Endothelial cell of umbilical vein (primary cell): ENCODE measurements around the gene TNFRSF12A. TPM values are rescaled to one million over a fixed set of nuclear protein-coding genes. Genes with fewer than 3 reads are reported as not detected.
A peak's percentile ranks its signal among the peaks of the same experiment; 100 is the strongest.

ENCODE experiments used
- Bru-seq: library from RNA; stranded (reverse); fragments of 400-500 nt; gene quantifications from one replicate; lab custom pipeline; 2021; lab: Mats Ljungman, UMichigan
- BruChase-seq, 2 experiments: library from RNA; stranded (reverse); fragments of 400-500 nt; gene quantifications; one replicate each; lab custom pipeline; 2021; lab: Mats Ljungman, UMichigan
- BruUV-seq: library from RNA; stranded (reverse); fragments of 400-500 nt; replicated peaks from 2 replicates; lab custom pipeline; 2021; lab: Mats Ljungman, UMichigan
- CTCF ChIA-PET: fragments of 300-600, 350-600 bp; sonication (Branson Sonifier 250); formaldehyde crosslinking; loops from one replicate; lab custom pipeline; 2021; ENCODE audit warnings: antibody characterized with exemption, inconsistent platforms; lab: Charles Lee
- POLR2A ChIA-PET: fragments of 300-600, 350-600 bp; sonication (Branson Sonifier 250); formaldehyde crosslinking; loops from one replicate; lab custom pipeline; 2021; ENCODE audit warnings: antibody characterized with exemption, inconsistent platforms; lab: Charles Lee
- DNase-seq: peaks from one replicate; pipeline ENCODE4 v3.0.0-alpha.2; 2011; ENCODE audit warnings: low read depth, low spot score
- FAIRE-seq: peaks from 2 replicates; lab custom pipeline; 2011; peaks lifted over from hg19 to GRCh38; lab: Jason Lieb, UNC
- H2AFZ ChIP-seq: 2 replicates; pipeline ENCODE4 v1.6.0; 2012; ENCODE audit warnings: low read depth, low read length, control low read depth, inconsistent platforms
- H3K27ac ChIP-seq: 2 replicates; pipeline ENCODE4 v1.5.1; 2011; ENCODE audit warnings: low read depth, mild to moderate bottlenecking, control low read depth, low read length, moderate library complexity; ENCODE audit not compliant: insufficient read depth
- H3K27me3 ChIP-seq, 2 experiments: 2 replicates each; pipeline versions ENCODE4 v1.6.0 to v1.6.1; 2011; ENCODE audit warnings: low read length in 2 of 2, mixed read lengths in 1 of 2; ENCODE audit not compliant: control insufficient read depth in 2 of 2, insufficient read depth in 2 of 2
- H3K36me3 ChIP-seq, 2 experiments: 2 replicates in 1 of 2; 3 replicates in 1 of 2; pipeline ENCODE4 v1.5.1; 2011; ENCODE audit warnings: low read length in 2 of 2, mild to moderate bottlenecking in 1 of 2, moderate library complexity in 1 of 2; ENCODE audit not compliant: control insufficient read depth in 2 of 2, insufficient read depth in 2 of 2; ENCODE audit errors: extremely low read depth in 1 of 2
- H3K4me1 ChIP-seq: 3 replicates; pipeline ENCODE4 v1.5.1; 2011; ENCODE audit warnings: mild to moderate bottlenecking, low read length; ENCODE audit not compliant: control insufficient read depth, insufficient read depth; ENCODE audit errors: extremely low read depth
- H3K4me2 ChIP-seq: 2 replicates; pipeline ENCODE4 v1.6.1; 2011; ENCODE audit warnings: low read length, control low read depth, mixed read lengths; ENCODE audit not compliant: insufficient read depth
- H3K4me3 ChIP-seq, 3 experiments: fragments of 200-600 bp in 1 of 3; sonication (generic), shearing (Covaris generic) in 1 of 3; replicated peaks in 1 of 3; 2 replicates each; pipeline ENCODE4 v1.5.1; 2011 to 2016; ENCODE audit warnings: control low read depth in 3 of 3, low read length in 3 of 3, mild to moderate bottlenecking in 2 of 3, inconsistent platforms in 1 of 3, low read depth in 1 of 3, moderate library complexity in 1 of 3; ENCODE audit not compliant: insufficient read depth in 1 of 3
- H3K79me2 ChIP-seq: 2 replicates; pipeline ENCODE4 v1.6.0; 2012; ENCODE audit warnings: low read length, inconsistent platforms; ENCODE audit not compliant: control insufficient read depth, insufficient read depth
- H3K9ac ChIP-seq: replicated peaks from 2 replicates; pipeline ENCODE3; 2011; ENCODE audit warnings: low read length, control low read depth; ENCODE audit not compliant: insufficient read depth; ENCODE audit errors: extremely low read depth
- H3K9me1 ChIP-seq: replicated peaks from 3 replicates; pipeline ENCODE4 v1.6.0; 2011; ENCODE audit warnings: mild to moderate bottlenecking, low read length; ENCODE audit not compliant: control insufficient read depth, insufficient read depth; ENCODE audit errors: extremely low read depth
- H3K9me3 ChIP-seq: replicated peaks from 2 replicates; pipeline ENCODE4 v1.5.1; 2012; ENCODE audit warnings: low read length, inconsistent platforms; ENCODE audit not compliant: control insufficient read depth, insufficient read depth
- H4K20me1 ChIP-seq: replicated peaks from 2 replicates; pipeline ENCODE3; 2011; ENCODE audit warnings: mild to moderate bottlenecking, low read length; ENCODE audit not compliant: control insufficient read depth, insufficient read depth; ENCODE audit errors: extremely low read depth
- EZH2 ChIP-seq: IDR thresholded peaks from 2 replicates; pipeline ENCODE4 v1.6.1; 2012; ENCODE audit warnings: borderline replicate concordance, low read depth, mild to moderate bottlenecking, moderate library complexity, low read length, inconsistent platforms; ENCODE audit not compliant: severe bottlenecking
- POLR2A ChIP-seq: IDR thresholded peaks from 2 replicates; pipeline ENCODE4 v1.6.1; 2012; ENCODE audit warnings: low read depth, mild to moderate bottlenecking, control low read depth, low read length
- POLR2AphosphoS5 ChIP-seq: IDR thresholded peaks from 2 replicates; pipeline ENCODE4 v1.6.1; 2012; ENCODE audit warnings: low read depth, mild to moderate bottlenecking, control low read depth, low read length, moderate library complexity; ENCODE audit not compliant: insufficient read depth
- dilution Hi-C: fragments of 300-500 bp; cut with MboI; formaldehyde crosslinking; loops from one replicate; pipeline ENCODE4 v1.15.0; 2019; ENCODE audit warnings: low sequenced_read_pairs; ENCODE audit not compliant: extremely low pct_ligation_motif_present
- intact Hi-C: fragments of 100-400 bp; cut with micrococcal nuclease; formaldehyde crosslinking; loops from one replicate; pipeline ENCODE4 v1.10.0; 2022
- long read RNA-seq: library from polyadenylated mRNA; stranded (forward); transcript quantifications from one replicate; pipeline ENCODE4 v2.0.0, GENCODE V29; 2021
- polyA minus RNA-seq, 3 experiments: library from RNA; depleted of rRNA, polyadenylated mRNA; stranded (reverse); fragments of >200 nt; gene quantifications; 1 replicate in 1 of 3; 2 replicates in 2 of 3; pipeline ENCODE4 v1.2.3, GENCODE V29; 2011
- polyA plus RNA-seq, 4 experiments: library from polyadenylated mRNA; depleted of rRNA in 3 of 4; stranded (reverse) in 3 of 4; unstranded in 1 of 4; fragments of >200 nt; gene quantifications; 2 replicates each; pipeline versions ENCODE4 v1.2.1 to v1.2.3, GENCODE V29; 2011 to 2012; ENCODE audit warnings: missing spikeins in 1 of 4
- total RNA-seq: library from RNA; stranded (reverse); gene quantifications from 2 replicates; pipeline ENCODE4 v1.2.3, GENCODE V29; 2021
- TF ChIP-seq, protein P1 (sequence below): IDR thresholded peaks from 2 replicates; pipeline ENCODE4 v1.6.1; 2011; ENCODE audit not compliant: insufficient read depth, insufficient read length

TNFRSF12A gene, protein sequence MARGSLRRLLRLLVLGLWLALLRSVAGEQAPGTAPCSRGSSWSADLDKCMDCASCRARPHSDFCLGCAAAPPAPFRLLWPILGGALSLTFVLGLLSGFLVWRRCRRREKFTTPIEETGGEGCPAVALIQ
- total RNA-seq (162 and 169 TPM in 2 replicates), polyA plus RNA-seq (187 and 248 TPM in 2 replicates), polyA minus RNA-seq (53.8 and 61.2 TPM in 2 replicates), Bru-seq, nascent RNA (percentile 81 among the genes with signal in this experiment), BruChase-seq, experiment 1, labeled RNA remaining after a 6-hour chase (percentile 94 among the genes with signal in this experiment), BruChase-seq, experiment 2, labeled RNA remaining after a 2-hour chase (percentile 94 among the genes with signal in this experiment)
- 119 and 157 TPM in 2 replicates for polyA plus RNA-seq (2011; cell fraction: cytosol; rRNA removed)
- polyA plus RNA-seq (2011; cell fraction: nucleus; rRNA removed), result 103 and 106 TPM in 2 replicates
- 91.5 and 114 TPM in 2 replicates for polyA plus RNA-seq (2012)
- polyA minus RNA-seq (2011; cell fraction: cytosol; rRNA and poly(A)+ RNA removed), result 98.9 TPM
- polyA minus RNA-seq (2011; cell fraction: nucleus; rRNA and poly(A)+ RNA removed), result 26.0 and 39.8 TPM in 2 replicates
- long read RNA-seq, transcript TNFRSF12A-202 (3 exons, 881 nt), result minor isoform, 9 of 633 reads
- long read RNA-seq, transcript TNFRSF12A-203 (3 exons, 1,678 nt), result minor isoform, 26 of 633 reads
- long read RNA-seq, transcript TNFRSF12A-201 (4 exons, 1,033 nt), result major isoform, 550 of 633 reads
- long read RNA-seq, partial matches to known transcripts, result 11 of 633 reads
- long read RNA-seq, other reads (novel, unspliced or antisense), result 37 of 633 reads

DNA sequence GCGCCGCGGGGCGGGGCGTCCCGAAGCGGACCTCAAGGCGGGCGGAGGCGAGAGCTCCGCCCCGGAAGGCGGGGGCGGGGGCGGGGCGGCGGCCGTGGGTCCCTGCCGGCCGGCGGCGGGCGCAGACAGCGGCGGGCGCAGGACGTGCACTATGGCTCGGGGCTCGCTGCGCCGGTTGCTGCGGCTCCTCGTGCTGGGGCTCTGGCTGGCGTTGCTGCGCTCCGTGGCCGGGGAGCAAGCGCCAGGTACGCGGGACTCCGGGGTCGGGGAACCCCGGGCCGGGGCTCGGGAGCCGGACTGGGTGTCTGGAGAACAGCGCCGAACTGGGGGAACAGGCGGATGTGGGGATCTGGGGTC lies at the start of gene TNFRSF12A:
Gene TNFRSF12A, plus strand, starts transcription at position 122 of the 357 bp plus-strand sequence. Its CDS starts 30 bp downstream, at position 152.
- dilution Hi-C loops (no loop called here), intact Hi-C loops (loop anchor here (1.0 to 2.0 kb wide), 3 partner anchors 16 to 115 kb away; partner anchors contain the start of gene PAQR4)
- peak within 1 kb of the TSS; percentile 83 for H3K4me2 ChIP-seq
- H3K36me3 ChIP-seq, result no peaks in the 10 kb centered on the region
- DNase-seq, result peak; percentile 77
- peak; percentile 72 for FAIRE-seq
- H3K9me1 ChIP-seq, result no peaks in the 10 kb centered on the region
- TSS peak; percentile 26 for BruUV-seq
- peak within 1 kb of the TSS; percentile 61 to 83 (median 75) for H3K4me3 ChIP-seq
- H3K9ac ChIP-seq, result peak within 1 kb of the TSS; percentile 99
- ChIA-PET CTCF (interaction anchor here (1.1 to 6.1 kb wide), 7 partner anchors 8 to 39 kb away, joined by 3 to 52 read pairs (median 9); no protein-coding TSS in a partner anchor), POLR2A (interaction anchor here (0.5 to 2.2 kb wide), 7 partner anchors 8 to 130 kb away, joined by 3 to 16 read pairs (median 6); partner anchors contain the start of gene ZNF213)
- H4K20me1 ChIP-seq, result no peaks in the 10 kb centered on the region
- H3K27me3 ChIP-seq, result peaks cover 0 to 2% of the 10 kb centered on the region in 2 experiments
- peak within 1 kb of the TSS; percentile 18 for H2AFZ ChIP-seq
- H3K4me1 ChIP-seq, result peaks cover 18% of the 10 kb centered on the region
- H3K9me3 ChIP-seq, result no peaks in the 10 kb centered on the region
- H3K27ac ChIP-seq, result peak within 1 kb of the TSS; percentile 98
- peaks cover 2% of the 10 kb centered on the region for H3K79me2 ChIP-seq
- TF ChIP-seq POLR2AphosphoS5, result peak; percentile 97
- TF ChIP-seq POLR2A, result peak; percentile 90
- no peak for TF ChIP-seq EZH2
- TF ChIP-seq, protein P1, sequence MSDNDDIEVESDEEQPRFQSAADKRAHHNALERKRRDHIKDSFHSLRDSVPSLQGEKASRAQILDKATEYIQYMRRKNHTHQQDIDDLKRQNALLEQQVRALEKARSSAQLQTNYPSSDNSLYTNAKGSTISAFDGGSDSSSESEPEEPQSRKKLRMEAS, result no peak
